ENCODE results near the gene DRD3. TPM values are rescaled to one million over a fixed set of nuclear protein-coding genes. Genes with fewer than 3 reads are reported as not detected.

The DRD3 gene
- total RNA-seq, result not detected in 2 replicates

GRCh38 chr3:114178770-114179368, at the start of gene DRD3:
Gene DRD3 (minus strand): TSS chr3:114179052. CDS start chr3:114171992, 7,060 bp downstream.

Other genes starting within 250 kb of the DRD3 start
- 3.1 and 3.5 TPM in 2 replicates for gene ZDHHC23, start 231.0 kb downstream of the DRD3 start, total RNA-seq
- 1.3 and 2.0 TPM in 2 replicates for gene CCDC191, start 122.5 kb downstream of the DRD3 start, total RNA-seq
- gene QTRT2, start 122.3 kb downstream of the DRD3 start, total RNA-seq, result 13.2 and 24.5 TPM in 2 replicates
- gene ZNF80, start 58.5 kb upstream of the DRD3 start, total RNA-seq, result not detected in 2 replicates
- under 0.01 TPM in 2 replicates for gene TIGIT, start 115.0 kb upstream of the DRD3 start, total RNA-seq

Data from regular cardiac myocyte (primary cell).